GM12892 (cell line): Measurements from ENCODE around the gene BRSK2.

Experiments
- POLR2A ChIP-seq: IDR thresholded peaks from 2 replicates; pipeline ENCODE4 v1.6.1; 2011; ENCODE audit warnings: low read depth, low read length, control low read depth
- POLR2AphosphoS5 ChIP-seq: IDR thresholded peaks from 2 replicates; pipeline ENCODE4 v1.6.1; 2011; ENCODE audit warnings: low read depth, low read length, control low read depth
- TAF1 ChIP-seq: IDR thresholded peaks from 2 replicates; pipeline ENCODE4 v1.6.1; 2011; ENCODE audit warnings: low read depth, mild to moderate bottlenecking, control low read depth, low read length, borderline replicate concordance

DNA sequence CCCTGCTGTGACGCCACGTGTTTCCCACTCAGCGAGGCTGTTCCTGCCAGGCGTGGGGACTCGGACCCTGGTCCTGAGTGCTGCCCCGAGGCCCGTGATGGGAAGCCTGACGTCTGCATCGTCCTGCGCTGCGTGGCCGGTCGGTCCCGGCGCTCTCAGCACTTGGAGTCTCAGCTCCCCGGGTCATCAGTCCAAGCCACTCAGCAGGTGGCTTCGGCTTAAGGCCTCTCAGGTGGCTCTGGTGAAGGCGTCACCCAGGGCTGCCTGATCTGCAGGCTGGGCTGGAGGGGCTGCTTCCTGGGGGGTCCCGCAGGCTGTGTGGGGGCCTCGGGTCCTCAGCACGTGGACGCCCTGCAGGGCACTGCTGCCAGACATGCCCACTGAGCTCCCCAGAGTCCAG is 35.3 kb downstream of the BRSK2 start:
- TF ChIP-seq TAF1: no peak
- no peak for TF ChIP-seq POLR2A
- no peak for TF ChIP-seq POLR2AphosphoS5
